Mucosa of stomach (tissue), 1 donor: Measurements from ENCODE around the gene HSPA1B.
"Not testable (repeated sequence)": the region's sequence is repeated elsewhere in the genome, so short reads cannot be mapped to it uniquely, and the experiment has no call there.

Experiments used
- H3K27me3 ChIP-seq: one replicate; pipeline ENCODE4 v1.7.0; 2013; ENCODE audit warnings: mild to moderate bottlenecking, low read length; ENCODE audit not compliant: control insufficient read depth, insufficient read depth
- H3K36me3 ChIP-seq: one replicate; pipeline ENCODE4 v1.7.0; 2013; ENCODE audit warnings: low read length; ENCODE audit not compliant: control insufficient read depth, insufficient read depth
- H3K4me1 ChIP-seq: one replicate; pipeline ENCODE4 v1.7.0; 2013; ENCODE audit warnings: mild to moderate bottlenecking, low read length; ENCODE audit not compliant: control insufficient read depth, insufficient read depth
- H3K4me3 ChIP-seq: one replicate; pipeline ENCODE4 v1.7.0; 2013; ENCODE audit warnings: low read length
- H3K9ac ChIP-seq: one replicate; pipeline ENCODE4 v1.7.0; 2013; ENCODE audit warnings: mild to moderate bottlenecking, low read length, moderate library complexity
- H3K9me3 ChIP-seq: one replicate; pipeline ENCODE4 v1.7.0; 2013; ENCODE audit warnings: mild to moderate bottlenecking, low read length, moderate library complexity; ENCODE audit not compliant: control insufficient read depth
- donor health status: Pancreatic carcinoma.

HSPA1B gene

DNA sequence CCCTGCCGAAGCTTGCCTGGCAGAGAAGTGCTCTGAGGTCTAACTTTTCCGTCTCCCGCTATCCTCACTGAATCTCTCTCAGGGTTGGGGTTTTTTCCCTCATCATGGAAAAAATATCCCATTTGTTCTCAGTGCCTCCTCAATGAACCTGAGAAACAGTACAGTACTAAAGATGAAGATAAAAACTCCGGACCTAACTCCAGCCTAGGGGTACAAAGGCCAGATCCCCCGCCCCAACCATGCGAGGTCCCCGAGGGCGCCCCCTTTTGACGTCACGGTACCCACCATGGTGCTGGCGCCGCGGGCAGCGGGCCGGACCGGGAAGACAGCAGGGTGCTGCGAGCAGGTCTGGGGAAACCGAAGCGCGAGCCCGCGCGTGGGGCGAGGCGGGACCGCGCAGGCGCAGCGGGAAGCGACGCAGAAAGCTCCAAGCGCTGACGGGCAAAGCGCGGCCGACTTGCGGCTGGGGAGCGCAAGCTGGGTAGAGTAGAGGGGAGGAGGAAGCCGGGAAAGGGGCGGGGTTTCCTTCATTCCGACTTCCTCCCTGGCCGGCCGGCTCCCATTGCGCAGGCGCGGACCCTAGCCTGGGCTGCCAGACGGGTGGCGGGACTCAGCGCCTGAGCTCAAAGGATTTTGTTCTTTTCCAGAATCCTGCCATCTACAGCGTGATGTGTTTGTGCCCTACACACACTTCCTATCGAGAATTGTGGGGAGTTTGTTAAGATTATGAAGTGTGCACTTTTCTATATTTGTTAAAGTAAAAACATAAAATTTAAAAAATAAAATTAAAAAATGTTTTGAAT is 20.9 kb upstream of the HSPA1B start, which contains the start of gene LSM2:
Gene LSM2, minus strand, starts transcription at position 497 of the 803 bp plus-strand sequence. Its CDS starts 209 bp downstream, at position 288.
- peaks cover 14% of the 10 kb centered on the region for H3K4me1 ChIP-seq
- H3K36me3 ChIP-seq = no peaks in the 10 kb centered on the region
- H3K27me3 ChIP-seq = no peaks in the 10 kb centered on the region
- H3K9ac ChIP-seq = peak within 1 kb of the TSS; percentile 78
- H3K9me3 ChIP-seq = no peaks in the 10 kb centered on the region
- peak within 1 kb of the TSS; percentile 37 for H3K4me3 ChIP-seq

DNA sequence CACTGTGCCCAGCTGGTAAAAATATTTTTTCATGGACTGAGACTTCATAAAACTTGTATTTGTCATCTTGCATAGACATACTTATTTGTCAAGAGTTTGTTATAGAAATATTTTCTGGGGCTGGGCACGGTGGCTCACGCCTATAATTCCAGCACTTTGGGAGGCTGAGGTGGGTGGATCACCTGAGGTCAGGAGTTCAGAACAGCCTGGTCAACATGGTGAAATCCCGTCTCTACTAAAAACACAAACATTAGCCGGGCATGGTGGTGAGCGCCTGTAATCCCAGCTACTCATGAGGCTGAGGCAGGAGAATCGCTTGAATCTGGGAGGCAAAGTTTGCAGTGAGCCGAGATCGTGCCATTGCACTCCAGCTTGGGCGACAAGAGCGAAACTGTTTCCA is 18.9 kb upstream of the HSPA1B start:
- H3K4me3 ChIP-seq, H3K27me3 ChIP-seq, H3K9me3 ChIP-seq, H3K9ac ChIP-seq, H3K36me3 ChIP-seq: not testable (repeated sequence)
- peaks cover 19% of the 10 kb centered on the region for H3K4me1 ChIP-seq

DNA sequence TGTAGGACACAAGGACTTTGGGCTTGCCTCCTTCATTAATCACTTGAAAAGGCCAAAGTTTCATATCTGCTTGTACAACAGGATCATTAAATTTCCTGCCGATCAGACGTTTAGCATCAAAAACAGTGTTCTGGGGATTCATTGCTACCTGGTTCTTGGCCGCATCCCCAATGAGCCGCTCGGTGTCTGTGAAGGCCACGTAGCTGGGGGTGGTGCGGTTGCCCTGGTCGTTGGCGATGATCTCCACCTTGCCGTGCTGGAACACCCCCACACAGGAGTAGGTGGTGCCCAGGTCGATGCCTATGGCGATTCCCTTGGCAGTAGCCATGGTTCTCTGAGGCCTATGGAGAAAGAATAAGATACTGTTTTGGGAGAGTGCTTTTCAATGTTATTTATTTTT is 15.9 kb upstream of the HSPA1B start:
- peaks cover 15% of the 10 kb centered on the region for H3K4me1 ChIP-seq
- no peaks in the 10 kb centered on the region for H3K9me3 ChIP-seq
- H3K9ac ChIP-seq = no peak overlapping the region
- H3K36me3 ChIP-seq = no peaks in the 10 kb centered on the region
- no peaks in the 10 kb centered on the region for H3K27me3 ChIP-seq
- no peak overlapping the region for H3K4me3 ChIP-seq

DNA sequence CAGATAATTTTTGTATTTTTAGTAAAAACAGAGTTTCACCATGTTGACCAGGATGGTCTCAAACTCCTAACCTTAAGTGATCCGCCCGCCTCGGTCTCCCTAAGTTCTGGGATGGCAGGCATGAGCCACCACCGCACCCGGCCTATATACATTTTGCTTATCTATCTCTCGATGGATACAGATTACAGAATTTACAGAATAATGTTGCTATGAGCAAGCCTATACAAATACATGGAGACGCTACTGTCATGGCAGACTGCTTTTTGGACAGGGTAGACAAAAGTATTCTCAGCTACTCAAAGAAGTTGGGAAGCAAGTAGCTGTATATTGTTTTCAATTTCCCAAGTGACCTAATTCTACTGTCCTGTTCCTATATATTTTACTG is 14.1 kb upstream of the HSPA1B start:
- Histone ChIP-seq H3K4me3 (peak overlapping the region; percentile 3), H3K9ac (peak overlapping the region; percentile 74), H3K27me3 (no peaks in the 10 kb centered on the region), H3K9me3 (no peaks in the 10 kb centered on the region), H3K4me1 (peaks cover 17% of the 10 kb centered on the region), H3K36me3 (no peaks in the 10 kb centered on the region)

DNA sequence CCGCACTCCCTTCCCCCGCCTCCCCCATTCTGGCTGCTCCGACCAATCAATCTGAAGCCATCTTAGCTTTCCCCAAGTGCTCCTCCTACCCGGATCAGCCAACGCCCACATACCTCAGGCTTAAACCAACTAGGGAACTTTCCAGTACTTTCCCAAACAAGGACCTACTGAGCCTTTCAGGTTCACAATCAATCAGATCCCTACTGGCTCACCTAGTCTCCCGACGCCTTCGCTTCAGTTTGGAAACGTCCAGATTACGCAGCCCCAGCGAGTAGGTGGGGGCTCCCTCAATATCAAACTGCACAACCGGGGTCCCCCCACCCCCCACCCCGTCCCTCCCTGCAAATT is 12.9 kb upstream of the HSPA1B start:
- Histone ChIP-seq H3K27me3 (no peaks in the 10 kb centered on the region), H3K9ac (peak overlapping the region; percentile 81), H3K4me3 (peak overlapping the region; percentile 60), H3K36me3 (no peaks in the 10 kb centered on the region), H3K9me3 (no peaks in the 10 kb centered on the region), H3K4me1 (peaks cover 28% of the 10 kb centered on the region)

DNA sequence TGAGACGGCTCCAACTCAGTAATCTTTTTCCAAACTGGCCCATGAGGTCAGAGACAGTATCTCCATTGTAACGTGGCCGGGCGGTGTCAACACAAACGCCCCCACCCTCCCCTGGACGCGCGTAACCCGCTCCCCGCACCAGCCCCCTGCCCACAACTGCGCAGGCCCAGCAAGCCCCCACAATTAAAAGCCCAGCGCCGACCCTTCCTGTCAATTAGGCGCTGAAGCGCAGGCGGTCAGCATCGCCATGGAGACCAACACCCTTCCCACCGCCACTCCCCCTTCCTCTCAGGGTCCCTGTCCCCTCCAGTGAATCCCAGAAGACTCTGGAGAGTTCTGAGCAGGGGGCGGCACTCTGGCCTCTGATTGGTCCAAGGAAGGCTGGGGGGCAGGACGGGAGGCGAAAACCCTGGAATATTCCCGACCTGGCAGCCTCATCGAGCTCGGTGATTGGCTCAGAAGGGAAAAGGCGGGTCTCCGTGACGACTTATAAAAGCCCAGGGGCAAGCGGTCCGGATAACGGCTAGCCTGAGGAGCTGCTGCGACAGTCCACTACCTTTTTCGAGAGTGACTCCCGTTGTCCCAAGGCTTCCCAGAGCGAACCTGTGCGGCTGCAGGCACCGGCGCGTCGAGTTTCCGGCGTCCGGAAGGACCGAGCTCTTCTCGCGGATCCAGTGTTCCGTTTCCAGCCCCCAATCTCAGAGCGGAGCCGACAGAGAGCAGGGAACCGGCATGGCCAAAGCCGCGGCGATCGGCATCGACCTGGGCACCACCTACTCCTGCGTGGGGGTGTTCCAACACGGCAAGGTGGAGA is 12.3 kb upstream of the HSPA1B start, which contains the start of the genes HSPA1A and HSPA1L:
Gene HSPA1A, plus strand, starts transcription at position 519 of the 814 bp plus-strand sequence. Its CDS starts 214 bp downstream, at position 733.
Gene HSPA1L, minus strand, starts transcription at position 259 of the 814 bp plus-strand sequence. CDS start 3,311 bp downstream, outside the sequence.
- H3K36me3 ChIP-seq = no peaks in the 10 kb centered on the region
- H3K4me1 ChIP-seq = peaks cover 28% of the 10 kb centered on the region
- H3K4me3 ChIP-seq = peak within 1 kb of the TSS; percentile 60
- H3K9ac ChIP-seq = peak within 1 kb of the TSS; percentile 81
- no peaks in the 10 kb centered on the region for H3K9me3 ChIP-seq
- no peaks in the 10 kb centered on the region for H3K27me3 ChIP-seq

DNA sequence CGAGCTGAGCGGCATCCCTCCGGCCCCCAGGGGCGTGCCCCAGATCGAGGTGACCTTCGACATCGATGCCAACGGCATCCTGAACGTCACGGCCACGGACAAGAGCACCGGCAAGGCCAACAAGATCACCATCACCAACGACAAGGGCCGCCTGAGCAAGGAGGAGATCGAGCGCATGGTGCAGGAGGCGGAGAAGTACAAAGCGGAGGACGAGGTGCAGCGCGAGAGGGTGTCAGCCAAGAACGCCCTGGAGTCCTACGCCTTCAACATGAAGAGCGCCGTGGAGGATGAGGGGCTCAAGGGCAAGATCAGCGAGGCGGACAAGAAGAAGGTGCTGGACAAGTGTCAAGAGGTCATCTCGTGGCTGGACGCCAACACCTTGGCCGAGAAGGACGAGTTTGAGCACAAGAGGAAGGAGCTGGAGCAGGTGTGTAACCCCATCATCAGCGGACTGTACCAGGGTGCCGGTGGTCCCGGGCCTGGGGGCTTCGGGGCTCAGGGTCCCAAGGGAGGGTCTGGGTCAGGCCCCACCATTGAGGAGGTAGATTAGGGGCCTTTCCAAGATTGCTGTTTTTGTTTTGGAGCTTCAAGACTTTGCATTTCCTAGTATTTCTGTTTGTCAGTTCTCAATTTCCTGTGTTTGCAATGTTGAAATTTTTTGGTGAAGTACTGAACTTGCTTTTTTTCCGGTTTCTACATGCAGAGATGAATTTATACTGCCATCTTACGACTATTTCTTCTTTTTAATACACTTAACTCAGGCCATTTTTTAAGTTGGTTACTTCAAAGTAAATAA is 10.2 kb upstream of the HSPA1B start:
- H3K9ac ChIP-seq = peak overlapping the region; percentile 52

DNA sequence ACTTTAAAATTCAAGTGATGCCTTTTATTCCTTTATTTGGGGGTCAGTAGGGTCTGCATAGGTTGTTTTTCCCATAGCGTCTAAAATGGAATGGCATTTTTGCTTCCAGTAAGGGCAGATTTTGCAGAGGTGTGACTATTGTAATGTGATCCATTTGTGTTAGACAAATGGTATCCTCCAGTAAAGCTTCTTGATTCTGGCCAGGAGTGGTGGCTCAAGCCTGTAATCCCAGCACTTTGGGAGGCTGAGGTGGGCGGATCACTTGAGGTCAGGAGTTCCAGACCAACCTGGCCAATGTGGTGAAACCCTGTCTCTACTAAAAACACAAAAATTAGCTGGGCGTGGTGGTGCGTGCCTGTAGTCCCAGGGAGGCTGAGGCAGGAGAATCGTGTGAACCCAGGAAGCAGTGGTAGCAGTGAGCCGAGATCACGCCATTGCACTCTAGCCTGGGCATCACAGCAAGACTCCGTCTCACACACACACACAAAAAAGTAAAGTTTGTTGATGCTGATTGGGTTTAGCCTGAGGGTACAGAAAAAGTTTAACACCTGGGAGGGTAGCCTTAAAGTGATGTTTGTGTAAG is 9.5 kb upstream of the HSPA1B start:
- H3K4me1 ChIP-seq = peaks cover 48% of the 10 kb centered on the region
- not testable (repeated sequence) for H3K27me3 ChIP-seq, H3K9me3 ChIP-seq, H3K36me3 ChIP-seq
- H3K9ac ChIP-seq = peak overlapping the region; percentile 52
- H3K4me3 ChIP-seq = peak overlapping the region; percentile 71

More for the DNA sequence above, 10.2 kb upstream of the HSPA1B start:
- not testable (repeated sequence) for H3K27me3 ChIP-seq, H3K9me3 ChIP-seq, H3K36me3 ChIP-seq
- Histone ChIP-seq H3K4me3 (peak overlapping the region; percentile 71), H3K4me1 (peaks cover 41% of the 10 kb centered on the region)

DNA sequence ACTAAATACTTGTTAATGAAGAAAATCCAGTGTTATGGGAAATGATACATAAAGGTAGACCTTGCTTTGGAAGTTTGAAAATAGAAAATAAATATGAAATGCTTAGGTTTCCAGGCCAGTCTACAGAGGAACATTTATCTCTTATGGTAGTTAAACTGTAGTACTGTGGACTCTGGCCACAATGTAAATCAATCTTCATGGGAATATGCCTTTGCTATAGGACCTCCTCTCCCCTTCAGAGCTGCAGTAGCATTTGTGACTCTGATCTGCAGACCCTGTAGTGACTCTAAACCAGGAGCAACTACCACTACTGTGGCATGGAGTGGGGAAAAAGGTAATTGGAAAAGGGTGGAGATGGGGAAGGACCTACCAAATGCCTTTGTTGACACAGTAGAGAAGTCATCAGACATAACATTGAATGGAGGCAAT is 7.7 kb upstream of the HSPA1B start:
- no peaks in the 10 kb centered on the region for H3K9me3 ChIP-seq
- H3K4me3 ChIP-seq = no peak overlapping the region
- H3K27me3 ChIP-seq = no peaks in the 10 kb centered on the region
- peaks cover 47% of the 10 kb centered on the region for H3K4me1 ChIP-seq
- H3K9ac ChIP-seq = no peak overlapping the region
- H3K36me3 ChIP-seq = no peaks in the 10 kb centered on the region

DNA sequence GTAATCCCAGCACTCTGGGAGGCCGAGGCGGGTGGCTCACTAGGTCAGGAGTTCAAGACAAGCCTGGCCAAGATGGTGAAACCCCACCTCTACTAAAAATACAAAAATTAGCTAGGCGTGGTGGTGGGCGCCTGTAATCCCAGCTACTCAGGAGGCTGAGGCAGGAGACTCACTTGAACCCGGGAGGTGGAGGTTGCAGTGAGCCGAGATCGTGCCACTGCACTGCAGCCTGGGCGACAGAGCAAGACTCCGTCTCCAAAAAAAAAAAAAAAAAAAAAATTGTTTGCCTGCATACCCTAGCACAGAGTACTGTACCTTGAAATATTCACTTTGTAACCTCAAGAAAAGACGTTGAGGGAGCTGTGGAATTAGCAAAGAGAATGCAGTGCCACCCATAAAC is 7.1 kb upstream of the HSPA1B start:
- H3K36me3 ChIP-seq, H3K27me3 ChIP-seq, H3K4me3 ChIP-seq, H3K9ac ChIP-seq, H3K9me3 ChIP-seq: not testable (repeated sequence)
- peaks cover 51% of the 10 kb centered on the region for H3K4me1 ChIP-seq

DNA sequence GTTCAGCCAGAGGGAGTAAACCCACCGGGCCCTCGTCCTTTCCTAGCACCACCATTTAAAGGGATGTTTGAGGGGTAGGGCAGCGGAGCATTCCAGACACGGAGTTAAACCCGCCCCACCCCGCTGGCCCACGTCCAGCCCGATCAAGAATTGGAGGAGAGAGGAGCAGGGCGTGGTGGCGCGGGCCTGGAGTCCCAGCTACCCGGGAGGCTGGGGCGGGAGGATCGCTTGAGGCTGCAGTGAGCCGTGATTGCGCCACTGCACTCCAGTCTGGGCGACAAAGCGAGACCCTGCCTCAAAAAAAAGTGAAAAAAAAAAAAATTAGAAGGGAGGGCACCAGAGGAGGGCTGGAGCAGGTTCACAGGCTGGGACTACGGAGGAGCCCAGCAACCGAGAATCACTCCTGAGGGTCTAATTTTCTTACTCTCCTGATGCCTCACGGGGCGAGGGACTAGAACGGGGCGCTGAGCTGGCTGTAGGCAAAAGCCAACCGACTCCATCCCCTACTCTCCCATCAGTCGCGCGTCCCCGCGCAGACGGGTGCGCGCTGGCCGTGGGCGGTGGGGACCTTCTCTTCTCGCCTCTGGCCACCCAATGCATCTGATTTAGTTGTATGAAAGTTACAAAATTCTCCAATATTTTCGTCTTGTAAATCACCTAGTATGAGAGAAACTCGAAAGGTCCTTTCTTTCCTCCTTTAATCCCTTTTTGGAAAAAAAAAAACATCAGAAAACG is 6.1 kb upstream of the HSPA1B start:
- H3K9me3 ChIP-seq = no peaks in the 10 kb centered on the region
- H3K4me3 ChIP-seq = peak overlapping the region; percentile 76
- no peaks in the 10 kb centered on the region for H3K27me3 ChIP-seq
- H3K36me3 ChIP-seq = no peaks in the 10 kb centered on the region
- peak overlapping the region; percentile 82 for H3K9ac ChIP-seq
- H3K4me1 ChIP-seq = peaks cover 62% of the 10 kb centered on the region
